ENCODE results near the gene GSTT2B. TPM values are rescaled to one million over a fixed set of nuclear protein-coding genes. Genes with fewer than 3 reads are reported as not detected.
"Not testable (repeated sequence)": the region's sequence is repeated elsewhere in the genome, so short reads cannot be mapped to it uniquely, and the experiment has no call there.

Gene GSTT2B
- total RNA-seq, 3 donors from 2014 or later (not counting 1 experiment from before 2014, with no cell fraction given), result not detected

DNA sequence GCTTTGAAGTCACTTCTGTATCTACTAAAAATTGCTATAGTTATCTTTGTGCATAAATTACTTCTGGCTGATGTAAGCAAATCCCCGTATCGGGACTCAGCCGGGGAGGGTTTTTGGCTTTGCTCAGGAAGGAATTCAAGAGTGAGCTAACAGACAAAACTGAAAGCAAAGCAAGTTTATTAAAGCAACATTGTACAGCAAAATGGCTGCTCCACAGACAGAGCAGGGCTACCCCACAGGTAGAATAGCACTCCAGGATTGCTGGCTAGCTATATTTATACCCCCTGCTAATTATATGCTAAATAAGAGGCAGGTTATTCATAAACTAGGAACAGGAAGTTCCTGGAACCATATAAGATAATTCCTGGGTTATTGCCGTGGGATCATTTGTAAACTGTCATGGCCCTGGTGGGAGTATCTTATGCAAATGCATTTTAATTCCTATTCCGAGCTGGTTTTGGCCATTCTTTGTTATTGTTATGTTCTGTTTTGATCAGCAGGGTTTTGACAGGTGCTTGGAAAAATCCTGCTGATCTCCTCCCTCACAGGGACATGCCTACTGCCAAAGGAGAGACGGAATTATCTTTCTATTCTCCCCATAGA lies 51.6 kb downstream of the GSTT2B start:
- H3K36me3 Mint-ChIP-seq, result no peaks in the 10 kb centered on the region
- no peaks in the 10 kb centered on the region for H3K36me3 ChIP-seq (ENCODE audit: control insufficient read depth, insufficient read depth, low read length)
- no peaks in the 10 kb centered on the region for H3K9me3 Mint-ChIP-seq
- TF ChIP-seq, protein P1, sequence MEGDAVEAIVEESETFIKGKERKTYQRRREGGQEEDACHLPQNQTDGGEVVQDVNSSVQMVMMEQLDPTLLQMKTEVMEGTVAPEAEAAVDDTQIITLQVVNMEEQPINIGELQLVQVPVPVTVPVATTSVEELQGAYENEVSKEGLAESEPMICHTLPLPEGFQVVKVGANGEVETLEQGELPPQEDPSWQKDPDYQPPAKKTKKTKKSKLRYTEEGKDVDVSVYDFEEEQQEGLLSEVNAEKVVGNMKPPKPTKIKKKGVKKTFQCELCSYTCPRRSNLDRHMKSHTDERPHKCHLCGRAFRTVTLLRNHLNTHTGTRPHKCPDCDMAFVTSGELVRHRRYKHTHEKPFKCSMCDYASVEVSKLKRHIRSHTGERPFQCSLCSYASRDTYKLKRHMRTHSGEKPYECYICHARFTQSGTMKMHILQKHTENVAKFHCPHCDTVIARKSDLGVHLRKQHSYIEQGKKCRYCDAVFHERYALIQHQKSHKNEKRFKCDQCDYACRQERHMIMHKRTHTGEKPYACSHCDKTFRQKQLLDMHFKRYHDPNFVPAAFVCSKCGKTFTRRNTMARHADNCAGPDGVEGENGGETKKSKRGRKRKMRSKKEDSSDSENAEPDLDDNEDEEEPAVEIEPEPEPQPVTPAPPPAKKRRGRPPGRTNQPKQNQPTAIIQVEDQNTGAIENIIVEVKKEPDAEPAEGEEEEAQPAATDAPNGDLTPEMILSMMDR (IDR thresholded peaks at IDR 0.05), result no peak
- DNase-seq (no peak), ATAC-seq (no peak)
- H3K27ac ChIP-seq (ENCODE audit: low read length), result no peak overlapping the region
- no peaks in the 10 kb centered on the region for H3K9me3 ChIP-seq (ENCODE audit: control insufficient read depth, insufficient read depth, low read length)
- H3K4me1 ChIP-seq (ENCODE audit: control insufficient read depth, insufficient read depth, low read length), result peaks cover 7% of the 10 kb centered on the region
- no peak overlapping the region for H3K27ac Mint-ChIP-seq
- intact Hi-C loops (cut with micrococcal nuclease), result no loop called here
- no peaks in the 10 kb centered on the region for H3K27me3 Mint-ChIP-seq (ENCODE audit: low read depth in 2 of 2)
- no peak overlapping the region for H3K4me3 ChIP-seq (ENCODE audit: low read length)
- H3K4me1 Mint-ChIP-seq, result peaks cover 8 to 24% of the 10 kb centered on the region in 2 donors
- WGBS (ENCODE audit: insufficient coverage), result 88% methylated on average over 5 of the region's 6 CpGs
- no peaks in the 10 kb centered on the region for H3K27me3 ChIP-seq (ENCODE audit: control insufficient read depth, insufficient read depth, low read length)
- no peak overlapping the region for H3K4me3 Mint-ChIP-seq

DNA sequence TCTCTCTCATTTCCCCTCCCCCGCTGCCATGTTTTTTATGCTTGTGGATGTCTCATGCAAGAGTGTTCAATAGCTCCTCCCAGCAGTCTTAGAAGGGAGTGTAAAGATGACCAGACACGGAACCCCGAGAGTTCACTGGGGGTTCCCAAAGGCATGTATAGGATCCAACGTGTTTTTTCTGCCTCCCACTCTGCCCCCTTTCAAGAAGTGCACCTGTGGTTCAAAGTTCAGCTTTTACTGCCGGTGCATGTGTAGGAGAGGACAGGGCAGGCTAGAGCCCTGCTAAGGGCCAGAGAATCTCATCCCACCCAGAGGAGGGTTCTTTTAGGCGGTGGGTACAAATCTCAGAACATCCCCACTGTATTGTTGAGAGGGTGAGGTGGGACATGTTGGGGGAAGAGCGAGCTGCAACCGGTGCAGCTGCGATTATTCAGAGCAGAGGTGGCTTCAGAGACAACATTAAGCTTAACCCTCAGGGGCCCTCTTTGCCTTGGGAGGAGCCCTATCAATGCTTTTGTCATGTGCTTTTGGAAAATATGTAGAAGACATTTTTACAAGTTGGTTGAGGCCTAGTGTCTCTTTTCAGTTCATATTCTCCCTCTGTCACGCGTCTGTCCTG lies 52.3 kb downstream of the GSTT2B start:
- TF ChIP-seq, protein P1 (IDR thresholded peaks at IDR 0.05), result no peak
- no peaks in the 10 kb centered on the region for H3K27me3 ChIP-seq (ENCODE audit: control insufficient read depth, insufficient read depth, low read length)
- intact Hi-C loops (cut with micrococcal nuclease), result no loop called here
- no peak overlapping the region for H3K27ac ChIP-seq (ENCODE audit: low read length)
- no peaks in the 10 kb centered on the region for H3K36me3 ChIP-seq (ENCODE audit: control insufficient read depth, insufficient read depth, low read length)
- Mint-ChIP-seq H3K36me3 (no peaks in the 10 kb centered on the region), H3K27me3 (ENCODE audit: low read depth in 2 of 2) (no peaks in the 10 kb centered on the region), H3K4me3 (no peak overlapping the region), H3K27ac (no peak overlapping the region), H3K4me1 (peaks cover 5 to 26% of the 10 kb centered on the region in 2 donors), H3K9me3 (no peaks in the 10 kb centered on the region)
- DNase-seq (no peak), ATAC-seq (no peak)
- H3K4me1 ChIP-seq (ENCODE audit: control insufficient read depth, insufficient read depth, low read length), result peaks cover 7% of the 10 kb centered on the region
- 88% methylated on average over 10 of the region's 11 CpGs for WGBS (ENCODE audit: insufficient coverage)
- no peak overlapping the region for H3K4me3 ChIP-seq (ENCODE audit: low read length)
- no peaks in the 10 kb centered on the region for H3K9me3 ChIP-seq (ENCODE audit: control insufficient read depth, insufficient read depth, low read length)

DNA sequence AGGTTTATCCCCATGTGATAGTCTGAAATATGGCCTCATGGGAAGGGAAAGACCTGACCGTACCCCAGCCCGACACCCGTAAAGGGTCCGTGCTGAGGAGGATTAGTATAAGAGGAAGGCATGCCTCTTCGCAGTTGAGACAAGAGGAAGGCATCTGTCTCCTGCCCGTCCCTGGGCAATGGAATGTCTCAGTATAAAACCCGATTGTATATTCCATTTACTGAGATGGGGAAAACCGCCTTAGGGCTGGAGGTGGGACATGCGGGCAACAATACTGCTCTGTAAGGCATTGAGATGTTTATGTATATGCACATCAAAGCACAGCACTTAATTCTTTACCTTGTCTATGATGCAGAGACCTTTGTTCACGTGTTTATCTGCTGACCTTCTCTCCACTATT lies 53.6 kb downstream of the GSTT2B start:
- H3K4me3 Mint-ChIP-seq, result not testable (repeated sequence)

More for the DNA sequence above, 53.6 kb downstream of the GSTT2B start:
- H3K27me3 ChIP-seq (ENCODE audit: control insufficient read depth, insufficient read depth, low read length); H3K9me3 ChIP-seq (ENCODE audit: control insufficient read depth, insufficient read depth, low read length); intact Hi-C loops (cut with micrococcal nuclease); H3K27ac Mint-ChIP-seq; H3K36me3 Mint-ChIP-seq; H3K4me1 ChIP-seq (ENCODE audit: control insufficient read depth, insufficient read depth, low read length); H3K27me3 Mint-ChIP-seq (ENCODE audit: low read depth in 2 of 2); H3K36me3 ChIP-seq (ENCODE audit: control insufficient read depth, insufficient read depth, low read length); H3K9me3 Mint-ChIP-seq; ATAC-seq; H3K4me3 ChIP-seq (ENCODE audit: low read length); H3K27ac ChIP-seq (ENCODE audit: low read length); DNase-seq: not testable (repeated sequence)
- H3K4me1 Mint-ChIP-seq, result peaks cover 0 to 17% of the 10 kb centered on the region in 2 donors
- WGBS (ENCODE audit: insufficient coverage), result 77% methylated on average over 7 of the region's 10 CpGs

Other genes with a start within 250 kb of the GSTT2B start
- 1 to 10 TPM; 7.4 to 9.1 (median 7.7) TPM for gene ZNF70, start 210.1 kb downstream of the GSTT2B start, total RNA-seq
- not detected for gene VPREB3, start 206.8 kb downstream of the GSTT2B start, total RNA-seq
- gene C22orf15, start 198.2 kb downstream of the GSTT2B start, total RNA-seq, result not detected
- 10 to 100 TPM in 2 of 3 donors, 1 to 10 TPM in 1; 9.3 to 22.5 (median 13.8) TPM for gene CHCHD10, start 193.2 kb downstream of the GSTT2B start, total RNA-seq
- 1 to 10 TPM in 1 of 3 donors, under 1 TPM in 2; 0.71 to 1.7 (median 0.91) TPM for gene MMP11, start 188.3 kb downstream of the GSTT2B start, total RNA-seq
- gene SMARCB1, start 174.2 kb downstream of the GSTT2B start, total RNA-seq, result 10 to 100 TPM; 56.3 to 76.9 (median 69.8) TPM
- 10 to 100 TPM in 1 of 3 donors, 1 to 10 TPM in 1, under 1 TPM in 1; 0.88 to 24.5 (median 1.3) TPM for gene DERL3, start 122.2 kb downstream of the GSTT2B start, total RNA-seq
- 10 to 100 TPM in 2 of 3 donors, 1 to 10 TPM in 1; 9.2 to 14.1 (median 11.8) TPM for gene SLC2A11, start 103.3 kb downstream of the GSTT2B start, total RNA-seq
- gene MIF, start 66.8 kb downstream of the GSTT2B start, total RNA-seq, result 100 to 1,000 TPM; 115 to 182 (median 133) TPM
- 1 to 10 TPM in 1 of 3 donors, not detected in 2; 5.0 TPM for gene DDTL, start 5.7 kb upstream of the GSTT2B start, total RNA-seq
- 10 to 100 TPM; 60.2 to 64.3 (median 62.3) TPM for gene DDT, start 13.2 kb upstream of the GSTT2B start, total RNA-seq
- gene GSTT2, start 18.9 kb upstream of the GSTT2B start, total RNA-seq, result not detected
- gene GSTT4, start 44.3 kb upstream of the GSTT2B start, total RNA-seq, result not detected
- gene CABIN1, start 50.1 kb upstream of the GSTT2B start, total RNA-seq, result 100 to 1,000 TPM; 130 to 182 (median 161) TPM
- 1 to 10 TPM in 2 of 3 donors, under 1 TPM in 1; 0.75 to 1.7 (median 1.5) TPM for gene SUSD2, start 220.3 kb upstream of the GSTT2B start, total RNA-seq

Measured in natural killer cell (primary cell).